Naive thymus-derived CD4-positive, alpha-beta T cell (primary cell): ENCODE data around the gene ESRRG. TPM values are rescaled to one million over a fixed set of nuclear protein-coding genes. Genes with fewer than 3 reads are reported as not detected.

ENCODE experiments used
- ATAC-seq: fragments of 150-1000 bp; cut with Tn5 transposase; 2 replicates; pipeline ENCODE4 v1.10.0; 2021; ENCODE audit warnings: mild to moderate bottlenecking, moderate library complexity
- CTCF ChIA-PET: fragments of 350-600 bp; sonication (Branson Sonifier 250); formaldehyde crosslinking; loops from one replicate; lab custom pipeline; 2021; ENCODE audit warnings: antibody characterized with exemption; lab: Charles Lee
- POLR2A ChIA-PET: fragments of 350-600 bp; sonication (Branson Sonifier 250); formaldehyde crosslinking; loops from one replicate; lab custom pipeline; 2021; ENCODE audit warnings: antibody characterized with exemption, inconsistent platforms; lab: Charles Lee
- DNase-seq, 9 donors: peaks; one replicate each; pipeline versions ENCODE4 v3.0.0 to v3.0.0-alpha.2; 2020 to 2022; ENCODE audit warnings: mixed read lengths in 1 of 9
- H3K27ac ChIP-seq: one replicate; pipeline ENCODE4 v1.7.0; 2013; ENCODE audit warnings: mild to moderate bottlenecking, low read depth, low read length, moderate library complexity
- H3K27me3 ChIP-seq, 2 donors: one replicate each; pipeline ENCODE4 v1.7.0; 2013; ENCODE audit warnings: low read length in 2 of 2, mild to moderate bottlenecking in 2 of 2, moderate library complexity in 2 of 2; ENCODE audit not compliant: control insufficient read depth in 2 of 2, insufficient read depth in 2 of 2
- H3K36me3 ChIP-seq, 3 experiments: 1 replicate in 2 of 3; 2 replicates in 1 of 3; pipeline ENCODE4 v1.7.0; 2013; ENCODE audit warnings: low read length in 3 of 3, mild to moderate bottlenecking in 3 of 3, moderate library complexity in 1 of 3; ENCODE audit not compliant: insufficient read depth in 3 of 3, control insufficient read depth in 2 of 3
- H3K4me1 ChIP-seq, 2 donors: one replicate each; pipeline ENCODE4 v1.7.0; 2013; ENCODE audit warnings: low read length in 2 of 2, mild to moderate bottlenecking in 2 of 2, moderate library complexity in 1 of 2; ENCODE audit not compliant: control insufficient read depth in 2 of 2, insufficient read depth in 2 of 2
- H3K4me3 ChIP-seq: 2 replicates; pipeline ENCODE4 v1.7.0; 2013; ENCODE audit warnings: mild to moderate bottlenecking, low read length
- H3K9me3 ChIP-seq, 3 experiments: 1 replicate in 2 of 3; 2 replicates in 1 of 3; pipeline ENCODE4 v1.7.0; 2013; ENCODE audit warnings: low read length in 3 of 3; ENCODE audit not compliant: control insufficient read depth in 2 of 3
- H3K27ac Mint-ChIP-seq, 9 donors: one replicate each; pipeline ENCODE4 v1.8.0; 2020 to 2022; ENCODE audit warnings: mixed read lengths in 9 of 9, mild to moderate bottlenecking in 8 of 9, moderate library complexity in 5 of 9, inconsistent platforms in 2 of 9
- H3K27me3 Mint-ChIP-seq, 5 donors: one replicate each; pipeline ENCODE4 v1.8.0; 2021 to 2022; ENCODE audit warnings: mixed read lengths in 5 of 5, mild to moderate bottlenecking in 1 of 5
- H3K36me3 Mint-ChIP-seq, 5 donors: one replicate each; pipeline ENCODE4 v1.8.0; 2020 to 2022; ENCODE audit warnings: mixed read lengths in 5 of 5, mild to moderate bottlenecking in 3 of 5, inconsistent platforms in 1 of 5
- H3K4me1 Mint-ChIP-seq, 7 donors: one replicate each; pipeline ENCODE4 v1.8.0; 2020 to 2022; ENCODE audit warnings: mixed read lengths in 7 of 7, mild to moderate bottlenecking in 3 of 7, inconsistent platforms in 1 of 7
- H3K4me3 Mint-ChIP-seq, 10 donors: one replicate each; pipeline ENCODE4 v1.8.0; 2020 to 2022; ENCODE audit warnings: mild to moderate bottlenecking in 10 of 10, mixed read lengths in 10 of 10, moderate library complexity in 6 of 10, inconsistent platforms in 2 of 10
- H3K9me3 Mint-ChIP-seq, 11 donors: one replicate each; pipeline ENCODE4 v1.8.0; 2020 to 2022; ENCODE audit warnings: mixed read lengths in 11 of 11, mild to moderate bottlenecking in 4 of 11, inconsistent platforms in 1 of 11, moderate library complexity in 1 of 11
- intact Hi-C, 2 donors: fragments of 100-400 bp; cut with micrococcal nuclease; formaldehyde crosslinking; loops; one replicate each; pipeline ENCODE4 v1.15.1; 2023
- polyA plus RNA-seq, 2 donors: library from polyadenylated mRNA; unstranded; fragments of 300-500 nt; fragmentation: Illumina TruSeq; gene quantifications; one replicate each; pipeline ENCODE4 v1.2.3, GENCODE V29; 2021
- total RNA-seq, 6 experiments: library from RNA in 5 of 6; stranded (reverse) in 5 of 6; gene quantifications; 1 replicate in 5 of 6; 2 replicates in 1 of 6; pipeline ENCODE4 v1.2.3 and lab custom pipeline; 2021 to 2026

ESRRG gene
- total and polyA plus RNA-seq, 7 experiments from 2014 or later, result not detected

DNA sequence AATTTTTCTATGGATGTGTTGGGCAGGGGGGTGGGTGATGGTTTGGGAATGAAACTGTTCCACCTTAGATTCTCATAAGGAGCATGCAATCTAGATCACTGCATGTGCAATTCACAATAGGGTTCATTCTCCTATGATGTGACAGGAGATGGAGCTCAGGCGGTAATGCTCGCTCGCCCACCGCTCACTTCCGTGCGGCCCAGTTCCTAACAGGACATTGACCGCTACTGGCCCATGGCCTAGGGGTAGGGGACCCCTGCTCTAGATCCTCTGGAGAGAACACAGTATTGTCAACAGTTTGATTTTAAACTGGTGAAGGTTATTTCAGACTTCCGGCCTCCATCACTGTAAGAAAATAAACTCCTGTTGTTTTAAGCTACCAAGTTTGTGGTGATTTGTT is 245.0 kb downstream of the ESRRG start:
- no peak overlapping the region for H3K27ac ChIP-seq
- no peaks in the 10 kb centered on the region for H3K36me3 Mint-ChIP-seq
- H3K27ac Mint-ChIP-seq, result no peak overlapping the region
- H3K4me1 ChIP-seq, result no peaks in the 10 kb centered on the region
- peaks cover 0 to 24% (median 5%) of the 10 kb centered on the region in 11 donors for H3K9me3 Mint-ChIP-seq
- H3K4me1 Mint-ChIP-seq, result peaks cover 0 to 2% (median 0%) of the 10 kb centered on the region in 7 donors
- H3K4me3 ChIP-seq, result no peak overlapping the region
- DNase-seq (no peak), ATAC-seq (no peak)
- POLR2A ChIA-PET, result no interaction called here
- CTCF ChIA-PET, result no interaction called here
- H3K27me3 ChIP-seq, result no peaks in the 10 kb centered on the region
- H3K36me3 ChIP-seq, result no peaks in the 10 kb centered on the region
- intact Hi-C loops, result no loop called here
- H3K9me3 ChIP-seq, result no peaks in the 10 kb centered on the region
- H3K27me3 Mint-ChIP-seq, result no peaks in the 10 kb centered on the region
- no peak overlapping the region for H3K4me3 Mint-ChIP-seq

DNA sequence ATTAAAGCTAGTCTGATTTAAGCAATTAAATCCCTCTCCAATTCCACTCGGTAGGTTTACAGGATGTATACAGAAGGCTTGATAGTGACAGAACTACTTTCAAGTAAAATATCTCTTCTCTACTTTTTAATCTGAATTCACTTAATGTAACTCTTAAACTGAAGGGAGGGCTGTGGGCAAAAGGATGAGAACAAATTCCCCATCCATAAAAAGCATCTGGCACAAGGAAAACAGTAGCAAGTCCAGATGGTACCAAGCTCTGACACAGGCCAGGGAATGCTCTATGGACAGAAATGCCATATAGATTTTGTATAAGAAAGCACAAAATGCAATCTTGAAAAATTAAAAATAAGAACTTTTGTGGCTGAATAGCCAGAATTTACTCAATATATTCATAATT is 246.9 kb downstream of the ESRRG start:
- peaks cover 0 to 2% (median 0%) of the 10 kb centered on the region in 7 donors for H3K4me1 Mint-ChIP-seq
- Histone ChIP-seq H3K4me1 (no peaks in the 10 kb centered on the region), H3K27me3 (no peaks in the 10 kb centered on the region), H3K9me3 (no peaks in the 10 kb centered on the region), H3K4me3 (no peak overlapping the region), H3K36me3 (no peaks in the 10 kb centered on the region), H3K27ac (no peak overlapping the region)
- POLR2A ChIA-PET, result no interaction called here
- ATAC-seq (no peak), DNase-seq (no peak)
- intact Hi-C loops, result no loop called here
- CTCF ChIA-PET, result no interaction called here
- H3K4me3 Mint-ChIP-seq, result no peak overlapping the region
- no peak overlapping the region for H3K27ac Mint-ChIP-seq
- H3K36me3 Mint-ChIP-seq, result no peaks in the 10 kb centered on the region
- H3K27me3 Mint-ChIP-seq, result no peaks in the 10 kb centered on the region
- H3K9me3 Mint-ChIP-seq, result peaks cover 0 to 24% (median 6%) of the 10 kb centered on the region in 11 donors

DNA sequence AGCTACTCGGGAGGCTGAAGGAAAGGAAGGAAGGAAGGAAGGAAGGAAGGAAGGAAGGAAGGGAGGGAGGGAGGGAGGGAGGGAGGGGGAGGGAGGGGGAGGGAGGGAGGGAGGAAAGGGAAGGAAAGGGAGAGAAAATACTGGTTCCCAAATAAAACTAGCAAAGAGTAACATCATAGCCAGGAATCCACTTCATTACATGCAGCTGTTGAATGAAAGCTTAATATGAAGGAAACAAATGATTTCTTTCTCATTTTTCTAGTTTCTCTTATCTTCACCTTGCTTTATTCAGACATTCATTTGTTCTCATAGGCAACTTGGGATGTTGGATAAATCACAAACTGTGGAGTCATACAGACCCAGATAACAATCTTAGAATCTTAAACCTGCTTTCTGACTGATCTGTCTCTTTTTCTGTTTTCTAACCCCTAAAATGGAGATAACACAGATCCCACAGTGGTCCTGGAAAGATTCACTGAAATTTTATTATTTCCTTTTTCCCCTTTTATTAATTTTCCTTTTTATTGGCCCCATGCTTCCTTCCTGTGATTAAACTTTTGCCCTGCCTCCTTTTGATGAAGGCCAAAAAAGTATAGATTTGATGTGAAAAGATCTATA is 247.5 kb downstream of the ESRRG start:
- Histone ChIP-seq H3K27ac (no peak overlapping the region), H3K4me1 (no peaks in the 10 kb centered on the region), H3K36me3 (no peaks in the 10 kb centered on the region), H3K4me3 (no peak overlapping the region), H3K27me3 (no peaks in the 10 kb centered on the region), H3K9me3 (no peaks in the 10 kb centered on the region)
- no peaks in the 10 kb centered on the region for H3K27me3 Mint-ChIP-seq
- intact Hi-C loops, result no loop called here
- H3K4me1 Mint-ChIP-seq, result no peaks in the 10 kb centered on the region
- POLR2A ChIA-PET, result no interaction called here
- CTCF ChIA-PET, result no interaction called here
- DNase-seq (no peak), ATAC-seq (no peak)
- H3K9me3 Mint-ChIP-seq, result peaks cover 0 to 24% (median 5%) of the 10 kb centered on the region in 11 donors
- no peak overlapping the region for H3K27ac Mint-ChIP-seq
- H3K4me3 Mint-ChIP-seq, result no peak overlapping the region
- no peaks in the 10 kb centered on the region for H3K36me3 Mint-ChIP-seq

DNA sequence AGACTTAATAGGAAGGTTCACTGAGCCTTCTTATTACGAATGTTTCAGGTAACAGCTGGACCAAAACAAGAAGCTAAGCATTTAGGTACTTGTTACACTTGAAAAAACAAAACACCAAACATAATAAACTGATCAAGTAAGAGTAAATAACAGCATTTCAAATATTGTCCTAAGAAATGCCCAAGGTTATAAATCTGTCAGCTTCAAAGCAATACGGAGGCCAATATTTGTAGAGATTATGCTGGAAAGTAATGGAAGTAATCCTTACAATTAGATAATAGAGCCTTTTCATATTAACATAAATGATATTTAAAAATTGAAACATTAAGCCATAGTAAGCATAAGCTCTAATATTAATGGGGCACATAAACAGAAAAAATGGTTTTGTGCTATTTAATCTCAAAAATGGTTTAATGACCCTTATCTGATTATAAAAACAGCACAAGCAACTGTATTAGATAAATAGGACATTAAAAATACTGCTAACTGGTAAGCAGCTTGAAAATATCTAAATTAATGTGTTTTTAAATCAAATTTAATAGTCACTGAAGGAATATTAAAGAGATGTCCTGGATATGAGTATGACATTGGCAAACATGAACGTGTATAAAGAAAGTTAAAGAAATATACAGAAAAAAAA is 256.9 kb downstream of the ESRRG start:
- no peaks in the 10 kb centered on the region for H3K27me3 ChIP-seq
- H3K4me1 ChIP-seq, result no peaks in the 10 kb centered on the region
- H3K27ac ChIP-seq, result no peak overlapping the region
- H3K9me3 Mint-ChIP-seq, result peaks cover 0 to 15% (median 3%) of the 10 kb centered on the region in 11 donors
- DNase-seq (no peak), ATAC-seq (no peak)
- no peaks in the 10 kb centered on the region for H3K4me1 Mint-ChIP-seq
- no peaks in the 10 kb centered on the region for H3K9me3 ChIP-seq
- intact Hi-C loops, result no loop called here
- no peaks in the 10 kb centered on the region for H3K36me3 ChIP-seq
- ChIA-PET CTCF (interaction anchor here (0.6 kb wide), 1 partner anchor 311 kb away, joined by 3 read pairs; no protein-coding TSS in a partner anchor), POLR2A (no interaction called here)
- H3K4me3 Mint-ChIP-seq, result no peak overlapping the region
- H3K27ac Mint-ChIP-seq, result no peak overlapping the region
- H3K4me3 ChIP-seq, result no peak overlapping the region
- H3K36me3 Mint-ChIP-seq, result no peaks in the 10 kb centered on the region
- H3K27me3 Mint-ChIP-seq, result no peaks in the 10 kb centered on the region

DNA sequence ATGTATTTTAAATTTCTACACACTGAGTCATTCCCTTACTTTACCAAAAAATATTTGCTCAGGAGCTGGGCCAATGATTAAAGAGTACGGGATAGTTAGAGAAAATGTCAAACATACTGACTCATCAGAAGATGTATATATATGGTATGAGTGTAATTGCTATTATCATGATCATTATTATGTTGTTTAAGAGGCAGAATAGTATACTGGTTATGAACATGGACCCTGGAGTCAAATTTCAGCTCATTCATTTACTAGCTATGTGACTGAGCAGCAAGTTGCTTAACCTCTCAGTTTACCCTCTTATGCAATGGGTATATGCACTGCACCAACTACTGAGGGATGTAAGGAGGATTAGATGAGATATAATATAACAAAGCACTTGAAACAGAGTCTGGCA is 258.7 kb downstream of the ESRRG start:
- Mint-ChIP-seq H3K4me1 (no peaks in the 10 kb centered on the region), H3K27me3 (no peaks in the 10 kb centered on the region), H3K4me3 (no peak overlapping the region), H3K9me3 (peaks cover 0 to 16% (median 3%) of the 10 kb centered on the region in 11 donors), H3K27ac (no peak overlapping the region), H3K36me3 (no peaks in the 10 kb centered on the region)
- no peaks in the 10 kb centered on the region for H3K36me3 ChIP-seq
- POLR2A ChIA-PET, result no interaction called here
- no peaks in the 10 kb centered on the region for H3K9me3 ChIP-seq
- H3K4me1 ChIP-seq, result no peaks in the 10 kb centered on the region
- CTCF ChIA-PET, result no interaction called here
- ATAC-seq, result no peak
- H3K27ac ChIP-seq, result no peak overlapping the region
- no peaks in the 10 kb centered on the region for H3K27me3 ChIP-seq
- intact Hi-C loops, result no loop called here
- no peak overlapping the region for H3K4me3 ChIP-seq
- DNase-seq, result no peak

DNA sequence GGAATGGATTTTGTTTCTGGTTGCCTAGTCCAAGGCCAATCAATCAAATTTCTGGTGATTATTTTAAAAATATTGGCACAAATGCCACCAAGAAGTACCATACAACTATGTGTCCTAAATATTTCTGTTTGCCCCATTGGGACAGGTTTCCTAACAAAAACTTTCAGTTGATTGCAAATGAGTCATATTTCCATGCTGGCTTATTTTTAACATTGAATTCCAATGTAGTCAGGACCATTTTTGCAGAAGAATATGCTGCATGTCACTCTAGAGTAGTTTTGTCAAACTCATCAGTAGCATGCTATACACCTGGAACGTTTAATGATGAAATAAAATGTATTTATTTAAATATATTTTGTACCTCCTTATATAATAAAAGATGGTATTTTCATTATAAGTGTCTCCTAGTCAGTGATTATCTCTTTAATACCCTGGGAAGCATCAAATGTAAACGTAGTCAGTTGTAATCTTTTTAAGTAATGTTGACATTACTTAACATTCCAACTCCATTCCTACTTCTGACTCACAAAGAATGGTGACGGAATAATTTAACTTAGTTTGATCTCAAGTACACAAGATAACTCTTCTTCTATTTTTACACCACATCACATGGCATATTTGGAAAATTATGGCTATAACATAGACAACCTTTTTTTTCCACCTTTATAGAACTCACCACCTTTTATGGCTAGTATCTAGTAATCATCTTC is 261.0 kb downstream of the ESRRG start:
- no peak overlapping the region for H3K27ac ChIP-seq
- H3K36me3 ChIP-seq, result no peaks in the 10 kb centered on the region
- H3K27me3 Mint-ChIP-seq, result no peaks in the 10 kb centered on the region
- ATAC-seq (no peak), DNase-seq (no peak)
- H3K4me1 ChIP-seq, result no peaks in the 10 kb centered on the region
- H3K4me3 ChIP-seq, result no peak overlapping the region
- H3K27me3 ChIP-seq, result no peaks in the 10 kb centered on the region
- intact Hi-C loops, result no loop called here
- H3K36me3 Mint-ChIP-seq, result no peaks in the 10 kb centered on the region
- ChIA-PET CTCF (no interaction called here), POLR2A (no interaction called here)
- H3K9me3 Mint-ChIP-seq, result peaks cover 0 to 9% (median 3%) of the 10 kb centered on the region in 11 donors
- H3K4me3 Mint-ChIP-seq, result no peak overlapping the region
- H3K4me1 Mint-ChIP-seq, result no peaks in the 10 kb centered on the region
- no peak overlapping the region for H3K27ac Mint-ChIP-seq
- H3K9me3 ChIP-seq, result no peaks in the 10 kb centered on the region
